HG03097 (cell line): ENCODE measurements around the gene CYTH4.
A peak's percentile ranks its signal among the peaks of the same experiment; 100 is the strongest.

Source experiments
- ATAC-seq: cut with Tn5 transposase; IDR thresholded peaks from one replicate; pipeline ENCODE4 v1.9.1; 2021; ENCODE audit not compliant: unreplicated experiment, low FRiP score

Gene CYTH4

DNA sequence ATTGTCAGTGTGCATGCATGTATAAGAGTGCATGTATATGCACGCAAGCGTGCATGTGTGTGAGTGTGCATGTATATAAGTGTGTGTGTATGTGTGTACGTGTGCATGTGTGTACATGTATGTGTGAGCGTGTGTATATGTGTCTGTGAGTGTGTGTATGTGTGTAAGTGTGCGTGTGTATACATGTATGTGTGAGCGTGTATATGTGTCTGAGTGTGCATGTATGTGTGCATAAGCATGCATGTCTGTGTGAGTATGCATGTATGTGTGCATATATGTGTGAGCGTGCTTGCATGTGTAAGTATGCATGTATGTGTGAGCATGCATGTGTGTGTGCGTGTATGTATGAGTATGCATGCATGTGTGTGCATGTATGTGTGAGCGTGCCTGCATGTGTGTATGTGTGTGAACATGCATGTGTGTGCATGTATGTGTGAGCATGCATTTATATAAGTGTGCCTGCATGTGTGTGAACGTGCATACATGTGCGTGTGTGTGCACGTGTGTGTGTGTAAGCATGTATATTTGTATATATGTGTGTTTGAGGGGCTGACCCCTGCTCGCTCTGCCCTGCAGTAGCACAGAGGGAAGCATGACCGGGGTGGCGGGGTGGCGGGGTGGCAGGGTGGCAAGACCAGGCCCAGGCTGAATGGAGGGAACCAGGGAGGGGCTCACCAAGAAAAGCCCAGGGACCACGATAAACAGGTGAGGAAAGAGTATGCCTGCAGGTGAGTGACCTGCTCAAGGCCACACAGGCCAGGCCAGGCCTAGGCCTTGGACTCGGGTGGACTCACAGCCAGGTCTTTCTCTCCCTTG, 26.3 kb downstream of the CYTH4 start:
- no peak for ATAC-seq

GRCh38 chr22:37309211-37310074, 27.1 kb downstream of the CYTH4 start:
- ATAC-seq, result peak; percentile 32

DNA sequence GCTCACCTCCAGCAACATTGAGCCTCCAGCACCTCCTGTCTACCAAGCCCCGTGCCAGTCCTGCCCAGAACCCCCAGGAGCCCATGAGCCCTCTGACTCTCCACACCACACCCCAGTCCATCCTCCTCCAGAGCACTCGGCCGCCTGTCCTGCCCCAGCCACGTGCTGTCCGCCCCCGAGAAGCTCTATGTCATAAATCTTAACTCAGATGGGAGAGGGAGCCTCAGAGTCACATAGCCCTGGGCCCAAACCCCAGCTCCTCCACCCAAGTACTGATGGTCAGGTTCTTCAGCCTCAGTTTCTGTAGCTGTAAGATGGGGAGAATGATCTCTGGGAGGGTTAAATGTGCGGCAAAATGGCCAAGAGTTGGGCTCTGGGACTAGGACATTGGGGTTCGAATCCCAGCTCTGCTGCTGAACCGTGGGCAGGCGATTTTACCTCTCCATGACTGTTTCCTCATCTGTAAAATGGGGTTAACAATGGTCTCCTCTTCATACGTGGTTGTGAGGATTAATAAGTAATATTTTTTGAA, 27.8 kb downstream of the CYTH4 start:
- ATAC-seq, result no peak

- ATAC-seq, result no peak
Measured at GRCh38 chr22:37310815-37311595, 28.7 kb downstream of the CYTH4 start.

DNA sequence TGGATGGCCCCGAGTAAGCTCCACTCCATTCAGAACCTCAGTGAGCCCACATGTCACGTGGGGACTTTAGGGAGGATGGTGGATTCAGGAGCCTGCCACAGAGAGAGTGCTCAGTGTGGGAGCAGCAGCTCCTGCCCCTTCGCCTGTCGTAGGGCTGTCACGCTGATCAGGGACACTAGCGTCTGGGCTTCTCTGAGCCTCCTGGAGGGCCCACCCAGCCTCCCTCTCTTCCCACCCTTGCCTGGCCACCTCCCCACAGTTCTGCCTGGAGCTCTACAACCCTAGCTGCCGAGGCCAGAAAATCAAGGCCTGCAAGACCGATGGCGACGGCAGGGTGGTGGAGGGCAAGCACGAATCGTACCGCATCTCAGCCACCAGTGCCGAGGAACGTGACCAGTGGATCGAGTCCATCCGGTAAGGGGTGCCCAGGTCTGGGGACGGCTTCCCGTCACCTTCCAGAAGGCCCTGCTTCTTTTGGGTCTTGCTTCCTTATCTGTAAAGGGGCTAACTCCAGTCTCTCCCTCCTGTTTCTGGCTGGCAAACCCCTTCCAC, 29.5 kb downstream of the CYTH4 start:
- no peak for ATAC-seq

GRCh38 chr22:37312549-37313183, 30.4 kb downstream of the CYTH4 start:
- no peak for ATAC-seq

DNA sequence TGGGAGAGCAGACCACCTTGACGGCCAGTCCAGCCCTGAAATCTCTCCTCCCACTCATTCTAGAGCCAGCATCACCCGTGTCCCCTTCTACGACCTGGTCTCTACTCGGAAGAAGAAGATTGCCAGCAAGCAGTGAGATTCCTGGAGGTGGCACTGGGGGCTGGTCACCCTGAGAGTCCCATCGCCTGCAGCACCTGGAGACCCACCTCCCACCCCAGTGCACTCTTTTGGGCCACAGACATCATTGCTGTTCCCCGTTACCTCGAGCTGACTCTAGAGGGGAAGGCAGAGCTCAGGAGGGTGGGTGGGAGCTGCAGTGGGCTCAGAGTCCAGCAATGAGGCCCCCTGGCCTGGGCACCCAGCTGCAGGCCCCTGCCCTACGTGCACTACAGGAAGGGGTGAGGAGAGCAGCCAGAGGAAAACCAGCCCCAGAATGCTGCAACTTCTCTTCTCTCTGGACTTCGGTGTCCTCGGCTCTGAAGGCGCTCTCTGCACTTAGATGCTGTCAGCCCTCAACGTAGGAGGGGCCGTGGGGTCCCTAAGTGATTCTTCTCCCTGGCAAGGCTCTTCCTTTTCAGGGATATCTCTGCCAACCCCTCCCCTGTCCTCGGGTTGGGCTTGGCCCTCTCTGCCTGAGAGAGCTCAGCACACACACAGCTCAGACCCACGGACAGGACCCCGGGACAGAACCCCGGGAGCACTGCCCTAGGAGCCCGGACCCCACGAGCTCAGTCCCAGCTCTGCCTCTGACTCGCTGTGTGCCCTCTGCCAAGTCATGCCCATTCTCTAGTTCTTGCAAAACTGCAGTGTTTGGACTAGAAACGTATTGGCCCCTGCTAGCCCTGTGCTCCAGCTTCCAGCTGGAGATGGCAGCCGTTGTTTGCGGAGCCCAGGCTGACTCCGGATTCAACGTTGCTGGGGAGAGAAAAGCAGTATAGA, 31.3 kb downstream of the CYTH4 start:
- ATAC-seq, result no peak

GRCh38 chr22:37314315-37315074, 32.2 kb downstream of the CYTH4 start:
- no peak for ATAC-seq

DNA sequence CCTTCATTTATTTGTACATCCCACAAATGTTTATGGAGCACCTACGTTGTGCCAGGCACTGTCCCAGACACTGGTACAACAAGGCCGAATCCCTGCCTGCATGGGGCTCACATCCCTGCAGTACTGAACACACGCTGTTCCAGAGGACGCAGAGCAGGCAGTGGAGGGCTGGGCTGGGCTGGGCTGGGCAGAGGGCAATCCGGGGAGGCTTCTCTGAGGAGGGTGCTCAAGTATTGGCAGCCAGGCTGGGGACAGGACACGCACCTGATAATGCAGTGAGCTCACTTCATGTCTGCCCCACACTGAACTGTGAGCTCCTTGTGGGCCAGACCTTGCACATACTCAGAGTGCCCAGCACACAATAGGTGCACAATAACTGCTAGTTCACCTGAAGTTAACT, 34.1 kb downstream of the CYTH4 start:
- no peak for ATAC-seq

- no peak for ATAC-seq
Measured at GRCh38 chr22:37316875-37317371, 34.6 kb downstream of the CYTH4 start.

- no peak for ATAC-seq
Measured at GRCh38 chr22:37317698-37318210, 35.4 kb downstream of the CYTH4 start.

DNA sequence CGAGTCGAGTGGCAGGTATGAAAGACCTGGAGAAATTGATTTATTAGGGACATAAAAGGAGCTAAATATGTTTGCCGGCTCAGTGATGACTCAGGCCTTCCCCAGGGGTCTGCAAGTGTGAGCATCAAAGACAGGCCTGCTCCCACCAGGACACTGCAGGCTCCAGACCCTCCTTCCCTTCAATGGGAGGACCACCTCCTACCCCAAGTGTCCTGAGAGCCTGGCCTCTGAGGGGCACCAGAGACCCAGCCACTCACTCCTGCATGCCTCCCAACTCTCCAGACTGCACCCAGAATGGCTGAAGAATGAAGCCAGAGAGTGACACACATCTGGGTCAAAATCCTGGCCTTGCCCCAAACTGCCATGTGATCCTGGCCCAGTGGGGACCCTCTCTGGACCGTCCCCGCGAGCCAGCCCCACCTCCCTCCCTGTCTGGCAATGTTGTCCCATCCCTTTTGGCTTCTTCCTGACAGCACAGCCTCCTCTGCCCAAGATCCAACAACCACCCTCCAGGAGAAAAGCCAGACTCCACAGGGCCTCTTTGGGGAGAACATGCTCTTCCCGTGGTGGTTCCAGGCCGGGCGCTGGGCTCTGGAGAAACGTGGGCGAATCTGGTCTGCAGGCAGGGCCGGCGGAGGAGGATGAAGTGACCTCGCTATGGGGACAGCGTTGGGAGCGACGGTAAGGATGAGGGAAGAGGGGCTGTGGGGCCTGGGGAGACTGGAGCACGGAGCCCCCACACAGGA, 36.2 kb downstream of the CYTH4 start:
- no peak for ATAC-seq

DNA sequence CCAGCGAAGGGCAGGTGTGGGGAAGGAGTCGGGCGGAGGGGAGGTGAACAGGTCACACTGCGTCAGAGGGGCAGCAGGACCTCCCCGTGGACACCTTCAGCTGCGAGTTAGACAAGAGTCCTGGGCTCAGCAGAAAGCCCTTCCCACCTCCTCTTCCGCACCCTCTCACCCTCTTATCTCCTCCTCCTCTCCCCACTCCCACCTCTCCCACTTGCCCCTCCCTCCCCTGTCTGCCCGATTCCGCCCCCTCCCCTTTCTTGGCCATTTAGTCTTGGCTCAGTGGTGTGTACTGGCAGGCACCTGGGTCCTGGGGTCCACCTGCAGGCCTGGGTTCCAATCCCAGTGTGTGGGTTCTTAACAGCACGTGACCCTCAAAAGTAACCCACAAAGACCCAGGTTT, 37.2 kb downstream of the CYTH4 start:
- ATAC-seq, result no peak

- ATAC-seq, result no peak
Measured at GRCh38 chr22:37320726-37321677, 38.7 kb downstream of the CYTH4 start.

DNA sequence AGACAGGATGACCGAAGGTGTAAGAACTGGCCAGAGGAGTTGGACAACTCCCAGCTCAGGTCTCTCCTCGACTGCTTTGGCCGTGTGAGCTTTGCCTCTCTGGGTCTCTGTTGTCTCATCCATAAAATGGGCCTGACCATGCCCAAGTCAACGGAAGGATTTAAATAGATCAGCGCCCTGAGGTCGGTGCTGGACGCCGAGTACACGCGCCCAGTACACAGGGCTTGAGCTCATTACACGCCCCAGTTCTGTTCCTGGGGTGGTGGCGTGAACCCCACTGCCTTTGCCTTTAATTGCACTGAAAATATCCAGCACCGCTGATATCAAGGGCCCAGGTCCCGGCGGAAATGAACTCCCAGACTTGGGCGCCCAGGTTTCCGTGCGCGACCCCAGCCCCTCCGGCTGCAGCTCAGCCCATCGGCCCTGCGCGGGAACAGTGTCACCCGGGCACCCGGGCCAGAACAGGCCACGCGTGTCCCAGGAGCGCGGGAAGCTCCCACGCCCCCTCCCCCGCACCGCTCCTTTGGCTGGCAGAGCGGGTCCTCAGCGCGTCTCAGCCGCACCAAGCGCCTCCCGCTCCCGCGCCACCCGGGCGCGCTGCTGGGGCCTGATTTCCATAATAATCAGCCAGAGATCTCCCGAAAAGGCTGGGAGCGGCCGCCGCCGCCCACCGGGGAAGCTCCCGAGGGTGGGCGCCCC, 42.2 kb downstream of the CYTH4 start:
- no peak for ATAC-seq
